Muscle layer of colon (tissue), 2 donors: Measurements from ENCODE around the gene PRAMEF14.
"Not testable (repeated sequence)": the region's sequence is repeated elsewhere in the genome, so short reads cannot be mapped to it uniquely, and the experiment has no call there.

Experiments
- H3K27ac ChIP-seq: one replicate; pipeline ENCODE4 v1.7.0; 2013; ENCODE audit warnings: low read depth, mild to moderate bottlenecking, low read length, moderate library complexity
- H3K27me3 ChIP-seq, 2 donors: one replicate each; pipeline ENCODE4 v1.7.0; 2013; ENCODE audit warnings: low read length in 2 of 2, mild to moderate bottlenecking in 2 of 2; ENCODE audit not compliant: insufficient read depth in 2 of 2, control insufficient read depth in 1 of 2
- H3K36me3 ChIP-seq: one replicate; pipeline ENCODE4 v1.7.0; 2013; ENCODE audit warnings: mild to moderate bottlenecking, low read length; ENCODE audit not compliant: insufficient read depth
- H3K4me1 ChIP-seq: one replicate; pipeline ENCODE4 v1.7.0; 2013; ENCODE audit warnings: mild to moderate bottlenecking, low read length; ENCODE audit not compliant: insufficient read depth
- H3K4me3 ChIP-seq, 2 donors: one replicate each; pipeline ENCODE4 v1.7.0; 2013; ENCODE audit warnings: low read length in 2 of 2, low read depth in 1 of 2, mild to moderate bottlenecking in 1 of 2, moderate library complexity in 1 of 2
- H3K9ac ChIP-seq: one replicate; pipeline ENCODE4 v1.7.0; 2013; ENCODE audit warnings: low read length
- H3K9me3 ChIP-seq: one replicate; pipeline ENCODE4 v1.7.0; 2013; ENCODE audit warnings: mild to moderate bottlenecking, low read length
- donor health status: abdominal sarcoma.
- donor health status: Adenocarcinoma of cecum.

PRAMEF14 gene

DNA sequence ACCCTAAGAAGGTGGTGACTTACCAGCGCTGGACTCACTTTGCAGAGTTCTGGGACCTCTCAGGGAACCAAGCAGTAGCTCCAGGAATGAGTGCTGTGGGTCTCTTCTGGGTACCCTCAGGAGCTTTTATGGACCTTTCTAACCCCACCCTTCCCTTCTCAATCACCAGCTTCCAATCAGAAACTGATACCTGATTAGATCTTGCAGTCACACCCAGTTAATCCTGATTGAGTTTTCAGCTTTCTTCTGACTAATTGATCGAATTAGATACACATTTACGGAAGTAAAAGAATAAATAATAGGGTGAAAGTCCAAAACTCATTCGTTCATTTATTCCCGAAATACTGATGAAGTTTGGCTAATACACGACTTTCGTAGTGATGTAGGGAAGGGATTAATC, at the start of gene PRAMEF14:
Gene PRAMEF14, minus strand, starts transcription at position 101 of the 400 bp plus-strand sequence. CDS start 1,820 bp downstream, outside the sequence.
- not testable (repeated sequence) for H3K4me1 ChIP-seq, H3K27ac ChIP-seq, H3K27me3 ChIP-seq, H3K4me3 ChIP-seq, H3K9me3 ChIP-seq, H3K9ac ChIP-seq, H3K36me3 ChIP-seq

DNA sequence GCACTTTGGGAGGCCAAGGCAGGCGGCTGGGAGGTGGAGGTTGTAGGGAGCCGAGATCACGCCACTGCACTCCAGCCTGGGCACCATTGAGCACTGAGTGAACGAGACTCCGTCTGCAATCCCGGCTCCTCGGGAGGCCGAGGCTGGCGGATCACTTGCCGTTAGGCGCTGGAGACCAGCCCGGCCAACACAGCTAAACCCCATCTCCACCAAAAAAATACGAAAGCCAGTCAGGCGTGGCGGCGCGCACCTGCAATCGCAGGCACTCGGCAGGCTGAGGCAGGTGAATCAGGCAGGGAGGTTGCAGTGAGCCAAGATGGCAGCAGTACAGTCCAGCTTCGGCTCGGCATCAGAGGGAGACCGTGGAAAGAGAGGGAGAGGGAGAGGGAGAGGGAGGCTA, 48.4 kb upstream of the PRAMEF14 start:
- not testable (repeated sequence) for H3K9ac ChIP-seq, H3K4me1 ChIP-seq, H3K27ac ChIP-seq, H3K9me3 ChIP-seq, H3K36me3 ChIP-seq, H3K4me3 ChIP-seq, H3K27me3 ChIP-seq

DNA sequence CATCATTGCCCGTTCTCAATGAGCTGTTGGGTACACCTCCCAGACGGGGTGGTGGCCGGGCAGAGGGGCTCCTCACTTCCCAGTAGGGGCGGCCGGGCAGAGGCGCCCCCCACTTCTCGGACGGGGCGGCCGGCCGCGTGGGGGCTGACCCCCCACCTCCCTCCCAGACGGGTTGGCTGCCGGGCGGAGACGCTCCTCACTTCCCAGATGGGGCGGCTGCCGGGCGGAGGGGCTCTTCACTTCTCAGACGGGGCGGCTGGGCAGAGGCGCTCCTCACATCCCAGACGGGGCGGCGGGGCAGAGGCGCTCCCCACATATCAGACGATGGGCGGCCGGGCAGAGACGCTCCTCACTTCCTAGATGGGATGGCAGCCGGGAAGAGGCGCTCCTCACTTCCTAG, 47.8 kb upstream of the PRAMEF14 start:
- H3K27ac ChIP-seq, H3K9ac ChIP-seq, H3K27me3 ChIP-seq, H3K4me1 ChIP-seq, H3K9me3 ChIP-seq, H3K36me3 ChIP-seq, H3K4me3 ChIP-seq: not testable (repeated sequence)

DNA sequence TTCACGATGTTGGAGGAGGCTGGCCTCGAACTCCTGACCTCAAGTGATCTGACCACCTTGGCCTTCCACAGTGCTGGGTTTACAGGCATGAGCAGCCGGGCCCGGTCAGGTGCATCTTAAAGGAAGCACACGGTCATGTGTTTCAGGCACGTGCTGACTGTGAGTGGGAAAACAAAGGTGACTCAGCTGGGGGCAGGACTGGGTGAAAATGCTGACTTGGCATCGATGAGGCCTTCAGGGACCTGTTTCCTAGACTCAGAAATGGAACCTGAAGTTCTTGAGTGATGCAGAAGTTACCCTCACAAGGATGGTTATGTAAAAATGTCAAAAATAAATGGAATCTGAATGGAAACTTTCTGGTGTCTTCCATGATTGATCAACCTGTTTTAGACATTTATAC, 46.1 kb upstream of the PRAMEF14 start:
- H3K9ac ChIP-seq: not testable (repeated sequence)

GRCh38 chr1:13389332-13389731, 42.4 kb upstream of the PRAMEF14 start, which contains the start of gene PRAMEF17:
TSS of gene PRAMEF17 (plus strand) at chr1:13389632. CDS start at chr1:13389658, 26 bp downstream.
- not testable (repeated sequence) for H3K4me3 ChIP-seq, H3K9ac ChIP-seq, H3K4me1 ChIP-seq

More for the DNA sequence above, 46.1 kb upstream of the PRAMEF14 start:
- H3K27ac ChIP-seq, H3K36me3 ChIP-seq, H3K4me3 ChIP-seq, H3K9me3 ChIP-seq, H3K27me3 ChIP-seq, H3K4me1 ChIP-seq: not testable (repeated sequence)

GRCh38 chr1:13380380-13380779, 33.4 kb upstream of the PRAMEF14 start:
- not testable (repeated sequence) for H3K4me3 ChIP-seq, H3K9ac ChIP-seq, H3K9me3 ChIP-seq, H3K27ac ChIP-seq, H3K36me3 ChIP-seq, H3K27me3 ChIP-seq, H3K4me1 ChIP-seq

More at GRCh38 chr1:13389332-13389731, 42.4 kb upstream of the PRAMEF14 start, which contains the start of gene PRAMEF17:
- H3K27me3 ChIP-seq, H3K9me3 ChIP-seq, H3K36me3 ChIP-seq, H3K27ac ChIP-seq: not testable (repeated sequence)

DNA sequence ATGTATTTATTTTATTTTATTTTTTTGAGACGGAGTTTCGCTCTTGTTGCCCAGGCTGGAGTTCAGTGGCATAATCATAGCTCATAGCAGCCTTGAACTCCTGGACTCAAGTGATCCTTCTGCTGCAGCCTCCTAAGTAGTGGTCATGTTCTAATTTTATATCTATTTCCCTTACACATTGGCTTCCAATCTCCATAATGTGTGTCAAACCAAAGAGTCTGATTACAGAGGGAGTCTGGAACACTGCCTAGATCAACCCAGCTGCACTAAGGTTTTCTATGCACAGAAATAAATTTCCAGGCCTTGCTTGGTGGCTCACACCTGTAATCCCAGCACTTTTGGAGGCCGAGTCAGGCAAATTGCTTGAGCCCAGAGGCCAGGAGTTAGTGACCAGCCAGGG, 32.0 kb upstream of the PRAMEF14 start:
- not testable (repeated sequence) for H3K4me1 ChIP-seq, H3K27me3 ChIP-seq, H3K36me3 ChIP-seq, H3K27ac ChIP-seq, H3K9me3 ChIP-seq, H3K9ac ChIP-seq, H3K4me3 ChIP-seq

- H3K27me3 ChIP-seq, H3K4me3 ChIP-seq, H3K27ac ChIP-seq, H3K9ac ChIP-seq, H3K9me3 ChIP-seq, H3K36me3 ChIP-seq, H3K4me1 ChIP-seq: not testable (repeated sequence)
These were observed 21.6 kb upstream of the PRAMEF14 start for GRCh38 chr1:13368544-13368943.

- not testable (repeated sequence) for H3K9ac ChIP-seq, H3K9me3 ChIP-seq, H3K27ac ChIP-seq, H3K27me3 ChIP-seq, H3K4me1 ChIP-seq, H3K36me3 ChIP-seq, H3K4me3 ChIP-seq
These were observed 19.6 kb upstream of the PRAMEF14 start for GRCh38 chr1:13366536-13366935.

DNA sequence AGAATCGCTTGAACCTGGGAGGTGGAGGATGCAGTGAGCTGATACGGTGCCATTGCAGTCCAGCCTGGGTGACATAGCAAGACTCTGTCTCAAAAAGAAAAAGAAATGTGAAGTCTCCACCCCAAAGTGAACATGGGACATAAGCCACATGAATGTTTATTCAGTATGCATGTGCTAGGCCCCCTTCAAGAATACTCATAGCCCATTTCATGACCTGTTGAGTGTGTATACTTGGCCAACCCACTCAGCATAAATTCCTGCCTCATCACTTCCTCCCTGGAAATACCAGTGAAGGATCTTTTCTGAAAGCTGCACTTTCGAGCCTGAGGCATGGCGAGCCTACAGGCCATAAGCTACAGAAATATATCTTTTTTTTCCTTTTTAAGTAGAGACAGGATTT, 18.0 kb upstream of the PRAMEF14 start:
- not testable (repeated sequence) for H3K27me3 ChIP-seq, H3K4me3 ChIP-seq, H3K9me3 ChIP-seq, H3K36me3 ChIP-seq, H3K27ac ChIP-seq, H3K4me1 ChIP-seq, H3K9ac ChIP-seq

DNA sequence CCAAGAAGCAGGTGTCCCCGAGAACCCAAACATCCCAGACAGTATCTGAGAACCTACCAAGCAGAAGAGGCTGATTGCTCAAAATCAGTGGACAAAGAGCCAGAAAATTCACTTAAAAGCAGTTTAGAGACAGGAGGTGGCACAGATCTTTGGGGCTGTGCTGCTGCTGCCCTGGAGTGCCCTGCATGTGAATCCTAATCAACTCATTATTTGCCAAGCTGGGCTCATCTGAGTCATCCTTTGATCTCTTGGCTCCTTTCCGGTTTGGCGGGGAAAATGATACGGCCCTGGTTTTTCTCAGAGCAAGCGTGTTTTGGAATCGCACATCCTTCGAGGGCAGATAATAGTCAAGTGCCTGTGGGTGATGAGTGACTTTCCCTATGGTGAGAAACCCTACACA, 15.4 kb upstream of the PRAMEF14 start:
- not testable (repeated sequence) for H3K9ac ChIP-seq, H3K27ac ChIP-seq, H3K9me3 ChIP-seq, H3K36me3 ChIP-seq, H3K4me3 ChIP-seq, H3K27me3 ChIP-seq, H3K4me1 ChIP-seq

DNA sequence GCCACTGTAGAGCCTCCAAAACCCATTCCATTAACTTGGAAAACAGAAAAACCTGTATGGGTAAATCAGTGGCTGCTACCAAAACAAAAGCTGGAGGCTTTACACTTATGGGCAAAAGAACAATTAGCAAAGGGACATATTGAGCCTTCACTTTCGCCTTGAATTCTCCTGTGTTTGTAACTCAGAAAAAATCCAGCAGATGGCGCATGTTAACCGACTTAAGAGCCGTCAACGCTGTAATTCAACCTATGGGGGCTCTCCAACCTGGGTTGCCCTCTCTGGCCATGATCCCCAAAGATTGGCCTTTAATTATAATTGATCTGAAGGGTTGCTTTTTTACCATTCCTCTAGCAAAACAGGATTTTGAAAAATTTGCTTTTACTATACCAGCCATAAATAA, 9.8 kb upstream of the PRAMEF14 start:
- not testable (repeated sequence) for H3K36me3 ChIP-seq, H3K27ac ChIP-seq, H3K4me1 ChIP-seq, H3K4me3 ChIP-seq, H3K9ac ChIP-seq, H3K9me3 ChIP-seq, H3K27me3 ChIP-seq

- not testable (repeated sequence) for H3K4me1 ChIP-seq, H3K9me3 ChIP-seq, H3K4me3 ChIP-seq, H3K36me3 ChIP-seq, H3K27me3 ChIP-seq, H3K9ac ChIP-seq, H3K27ac ChIP-seq
These were observed 7.5 kb upstream of the PRAMEF14 start for GRCh38 chr1:13354475-13354874.
